Heart left ventricle (tissue), 16 donors: ENCODE results near the gene IZUMO2. TPM values are rescaled to one million over a fixed set of nuclear protein-coding genes. Genes with fewer than 3 reads are reported as not detected.

Experiments used
- ATAC-seq, 4 donors: fragments of 200-7000 bp; cut with Tn5 transposase; one replicate each; pipeline ENCODE4 v1.9.1; 2020 to 2022; ENCODE audit warnings: moderate library complexity in 4 of 4, mild to moderate bottlenecking in 3 of 4, moderate number of reproducible peaks in 1 of 4
- DNase-seq, 5 donors: peaks; one replicate each; pipeline ENCODE4 v3.0.0-alpha.2; 2020
- H3K27ac ChIP-seq, 12 donors: fragments of 200-600 bp; sonication (generic) in 4 of 12; one replicate each; pipeline versions ENCODE4 v1.5.0 to v1.8.0; 2016 to 2022; ENCODE audit warnings: mild to moderate bottlenecking in 2 of 12
- H3K27me3 ChIP-seq, 9 donors: fragments of 200-600 bp; sonication (generic) in 2 of 9; one replicate each; pipeline versions ENCODE4 v1.5.1 to v1.8.0; 2016 to 2022; ENCODE audit warnings: mild to moderate bottlenecking in 3 of 9
- H3K36me3 ChIP-seq, 9 donors: fragments of 200-600 bp; sonication (generic) in 2 of 9; one replicate each; pipeline versions ENCODE4 v1.5.0 to v1.8.0; 2018 to 2022; ENCODE audit warnings: mild to moderate bottlenecking in 2 of 9
- H3K4me1 ChIP-seq, 12 donors: fragments of 200-600 bp; sonication (generic) in 4 of 12; one replicate each; pipeline versions ENCODE4 v1.5.0 to v1.8.0; 2016 to 2022; ENCODE audit warnings: mild to moderate bottlenecking in 3 of 12
- H3K4me3 ChIP-seq, 12 donors: fragments of 200-600 bp; sonication (generic) in 4 of 12; one replicate each; pipeline versions ENCODE4 v1.5.0 to v1.8.0; 2017 to 2022; ENCODE audit warnings: mild to moderate bottlenecking in 9 of 12, moderate library complexity in 4 of 12
- H3K9me3 ChIP-seq, 12 donors: fragments of 200-600 bp; sonication (generic) in 4 of 12; one replicate each; pipeline versions ENCODE4 v1.5.0 to v1.8.0; 2016 to 2022; ENCODE audit warnings: mild to moderate bottlenecking in 1 of 12
- CTCF ChIP-seq, 12 donors: fragments of 200-600 bp; sonication (generic) in 4 of 12; IDR thresholded peaks; one replicate each; pipeline versions ENCODE4 v1.5.0 to v1.8.0; 2018 to 2022; ENCODE audit warnings: antibody characterized with exemption in 12 of 12, mild to moderate bottlenecking in 5 of 12
- POLR2A ChIP-seq, 2 donors: fragments of 450-650 bp; IDR thresholded peaks; one replicate each; pipeline ENCODE4 v1.6.1; 2017; ENCODE audit warnings: antibody characterized with exemption in 2 of 2, mild to moderate bottlenecking in 2 of 2, moderate library complexity in 2 of 2
- WGBS, 4 donors: extraction: QIAGEN DNeasy Blood & Tissue Kit in 2 of 4; methylation state at CpG; one replicate each; pipeline versions ENCODE4 v1.1.5 to v1.1.7; 2013 to 2018; 5-methylcytosine and 5-hydroxymethylcytosine counted together
- intact Hi-C, 10 donors: fragments of 100-400 bp; cut with DNase I; formaldehyde crosslinking; loops; one replicate each; pipeline versions ENCODE4 v1.11.1 to v1.14.2; 2022
- polyA plus RNA-seq, 2 donors: library from polyadenylated mRNA; stranded (reverse); fragments of 200-250 nt; gene quantifications; one replicate each; pipeline ENCODE4 v1.2.3, GENCODE V29; 2013
- total RNA-seq, 9 donors: library from RNA; depleted of rRNA in 2 of 9; stranded (reverse); fragments of >200 nt in 2 of 9; fragmentation: NEBNext Ultra II Directional in 3 of 9; extraction: Animal tissue kit (Norgen Biotek cat#: 25700) in 3 of 9; gene quantifications; one replicate each; pipeline versions ENCODE4 v1.1.0 to v1.2.4, GENCODE V29; 2016 to 2023
- donor health status: ischemic (EF 13 %, LVEDD 7.1; RV severe dilation, severe dysfunction).
- donor health status: healthy with polysubstance abuse.
- donor health status: DM: no; HTN: yes; CAD: no.
- donor health status: DM: no; HTN: no; CAD: no.
- donor health status: ischemic (EF 25% LVEDD 6.9; RV normal size, moderate dysfunction).
- donor health status: ischemic (EF 25% LVEDD 5.7; RV mildly dilated, moderate dysfunction).
- donor health status: healthy.
- donor health status: DM: yes; HTN: yes; CAD: no.
- donor health status: ischemic (EF 35%, LVEDD 5.7; RV mildly dilated, moderate dysfunction).
- donor health status: nonischemic (EF 11% LVEDD 7.7; RV severe dilation, severe dysfunction).
- donor health status: DM: yes; HTN: yes; CAD: no.
- donor health status: PGD.
- donor health status: ischemic (EF 29% LVEDD 5.4; RV normal size, mild dysfunction).
- donor health status: nonischemic (EF 23%, LVEDD 6.1; RV moderate dilation, normal function).

IZUMO2 gene
- total and polyA plus RNA-seq, 11 donors, result not detected

GRCh38 chr19:50206191-50206590, 43.1 kb upstream of the IZUMO2 start:
- WGBS, 4 donors, result 76 to 85% (median 80%) methylated on average over 6 of the region's 6 CpGs
- Histone ChIP-seq H3K27me3 (peaks cover 0 to 46% (median 28%) of the 10 kb centered on the region in 9 donors), H3K4me1 (peaks cover 0 to 28% (median 5%) of the 10 kb centered on the region in 12 donors), H3K9me3 (peaks cover 0 to 1% (median 0%) of the 10 kb centered on the region in 12 donors), H3K4me3 (no peak overlapping the region), H3K36me3 (peaks cover 0 to 6% (median 0%) of the 10 kb centered on the region in 9 donors), H3K27ac (peak overlapping the region in 1 of 12 donors; percentile 97)
- ATAC-seq (no peak), DNase-seq (peak in 1 of 5 donors; percentile 33)
- no peak for TF ChIP-seq CTCF (IDR thresholded peaks at IDR 0.05)
- TF ChIP-seq POLR2A (IDR thresholded peaks at IDR 0.05), result no peak
- intact Hi-C loops, result no loop called here

DNA sequence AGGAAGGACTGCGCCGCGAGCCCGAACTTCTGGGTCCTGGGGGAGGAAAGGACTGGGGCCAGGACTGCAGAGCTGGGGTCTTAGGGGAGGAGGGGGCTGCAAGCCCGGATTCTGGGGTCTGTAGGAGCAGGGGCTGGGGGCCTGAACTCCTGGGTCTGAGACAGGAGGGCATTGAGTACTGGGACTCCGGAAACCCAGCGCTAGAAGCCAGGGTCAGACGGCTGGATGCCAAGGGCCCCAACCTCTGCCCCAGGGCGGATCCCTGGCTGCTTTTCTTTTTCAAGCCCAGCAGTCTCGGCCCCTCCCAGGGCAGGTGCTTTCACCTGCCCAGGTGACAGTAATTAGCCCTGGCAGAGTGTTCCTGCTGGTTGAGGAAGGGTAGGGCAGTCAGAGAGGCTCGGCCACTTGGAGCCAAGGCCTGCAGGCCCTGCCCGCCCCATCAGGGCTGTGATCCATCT, 42.6 kb upstream of the IZUMO2 start:
- Histone ChIP-seq H3K9me3 (no peaks in the 10 kb centered on the region), H3K4me1 (peaks cover 0 to 28% (median 5%) of the 10 kb centered on the region in 12 donors), H3K36me3 (peaks cover 0 to 3% (median 0%) of the 10 kb centered on the region in 9 donors), H3K27ac (peak overlapping the region in 9 of 12 donors; percentile 18 to 97 (median 52)), H3K4me3 (peak overlapping the region in 9 of 12 donors; percentile 11 to 86 (median 44)), H3K27me3 (peaks cover 0 to 47% (median 28%) of the 10 kb centered on the region in 9 donors)
- TF ChIP-seq CTCF (IDR thresholded peaks at IDR 0.05), result no peak
- TF ChIP-seq POLR2A (IDR thresholded peaks at IDR 0.05), result no peak
- DNase-seq (no peak), ATAC-seq (no peak)
- WGBS, 4 donors, result 34 to 71% (median 49%) methylated on average over 7 to 12 of the region's 12 CpGs
- intact Hi-C loops, result no loop called here

GRCh38 chr19:50204811-50205675, 42.0 kb upstream of the IZUMO2 start:
- H3K4me3 ChIP-seq, result peak overlapping the region in 11 of 12 donors; percentile 11 to 86 (median 61)
- intact Hi-C loops, result no loop called here
- no peak for TF ChIP-seq CTCF (IDR thresholded peaks at IDR 0.05)
- TF ChIP-seq POLR2A (IDR thresholded peaks at IDR 0.05), result no peak
- no peaks in the 10 kb centered on the region for H3K36me3 ChIP-seq
- 10 to 18% (median 12%) methylated on average over 19 to 49 of the region's 49 CpGs for WGBS, 4 donors
- DNase-seq (peak; percentile 47 to 79 (median 76)), ATAC-seq (peak; percentile 44 to 70 (median 66))
- peak overlapping the region in 9 of 12 donors; percentile 18 to 97 (median 52) for H3K27ac ChIP-seq
- peaks cover 0 to 47% (median 28%) of the 10 kb centered on the region in 9 donors for H3K27me3 ChIP-seq
- no peaks in the 10 kb centered on the region for H3K9me3 ChIP-seq
- H3K4me1 ChIP-seq, result peaks cover 0 to 28% (median 5%) of the 10 kb centered on the region in 12 donors

DNA sequence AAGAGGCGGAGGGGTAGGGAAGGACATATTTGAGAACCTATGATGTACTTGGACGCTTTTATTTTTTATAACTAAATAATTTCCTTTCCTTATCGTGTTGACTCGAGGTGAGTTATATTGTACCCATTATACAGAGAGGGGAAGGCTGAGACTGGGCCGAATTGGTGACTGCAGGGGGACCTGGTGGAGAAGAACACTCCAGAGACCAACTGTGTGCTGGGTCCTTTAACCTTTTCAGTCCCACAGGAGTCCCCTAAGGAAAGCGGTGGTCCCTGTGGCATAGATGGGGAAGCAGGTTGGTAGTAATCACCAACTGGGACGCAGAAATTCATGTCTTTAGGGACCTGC, 41.0 kb upstream of the IZUMO2 start:
- Histone ChIP-seq H3K27ac (peak overlapping the region in 8 of 12 donors; percentile 52 to 97 (median 86)), H3K9me3 (no peaks in the 10 kb centered on the region), H3K4me3 (peak overlapping the region; percentile 24 to 86 (median 62)), H3K36me3 (no peaks in the 10 kb centered on the region), H3K4me1 (peaks cover 0 to 35% (median 10%) of the 10 kb centered on the region in 12 donors), H3K27me3 (peaks cover 0 to 47% (median 28%) of the 10 kb centered on the region in 9 donors)
- TF ChIP-seq POLR2A (IDR thresholded peaks at IDR 0.05) (no peak), CTCF (IDR thresholded peaks at IDR 0.05) (no peak)
- WGBS, 4 donors, result 52 to 56% (median 54%) methylated on average over 7 of the region's 7 CpGs
- DNase-seq (no peak), ATAC-seq (no peak)
- intact Hi-C loops, result no loop called here
